Fibroblast of villous mesenchyme (primary cell): ENCODE measurements around the gene FAM78A. TPM values are rescaled to one million over a fixed set of nuclear protein-coding genes. Genes with fewer than 3 reads are reported as not detected.
A peak's percentile ranks its signal among the peaks of the same experiment; 100 is the strongest.
"Not testable (repeated sequence)": the region's sequence is repeated elsewhere in the genome, so short reads cannot be mapped to it uniquely, and the experiment has no call there.

ENCODE experiments used
- DNase-seq: peaks from one replicate; pipeline ENCODE4 v3.0.0-alpha.2; 2010; ENCODE audit warnings: low read depth
- H3K4me3 ChIP-seq: 2 replicates; pipeline ENCODE4 v1.5.1; 2011; ENCODE audit warnings: low read depth, mild to moderate bottlenecking, low read length
- total RNA-seq: library from RNA; depleted of rRNA; stranded (reverse); fragments of >200 nt; gene quantifications from 2 replicates; pipeline ENCODE4 v1.2.3, GENCODE V29; 2012
- TF ChIP-seq, protein P1 (sequence below): IDR thresholded peaks from 2 replicates; pipeline ENCODE4 v1.5.1; 2012; ENCODE audit warnings: low read depth, mild to moderate bottlenecking, low read length; ENCODE audit not compliant: insufficient read depth

FAM78A gene
- total RNA-seq, 1 donor: 0.43 TPM

DNA sequence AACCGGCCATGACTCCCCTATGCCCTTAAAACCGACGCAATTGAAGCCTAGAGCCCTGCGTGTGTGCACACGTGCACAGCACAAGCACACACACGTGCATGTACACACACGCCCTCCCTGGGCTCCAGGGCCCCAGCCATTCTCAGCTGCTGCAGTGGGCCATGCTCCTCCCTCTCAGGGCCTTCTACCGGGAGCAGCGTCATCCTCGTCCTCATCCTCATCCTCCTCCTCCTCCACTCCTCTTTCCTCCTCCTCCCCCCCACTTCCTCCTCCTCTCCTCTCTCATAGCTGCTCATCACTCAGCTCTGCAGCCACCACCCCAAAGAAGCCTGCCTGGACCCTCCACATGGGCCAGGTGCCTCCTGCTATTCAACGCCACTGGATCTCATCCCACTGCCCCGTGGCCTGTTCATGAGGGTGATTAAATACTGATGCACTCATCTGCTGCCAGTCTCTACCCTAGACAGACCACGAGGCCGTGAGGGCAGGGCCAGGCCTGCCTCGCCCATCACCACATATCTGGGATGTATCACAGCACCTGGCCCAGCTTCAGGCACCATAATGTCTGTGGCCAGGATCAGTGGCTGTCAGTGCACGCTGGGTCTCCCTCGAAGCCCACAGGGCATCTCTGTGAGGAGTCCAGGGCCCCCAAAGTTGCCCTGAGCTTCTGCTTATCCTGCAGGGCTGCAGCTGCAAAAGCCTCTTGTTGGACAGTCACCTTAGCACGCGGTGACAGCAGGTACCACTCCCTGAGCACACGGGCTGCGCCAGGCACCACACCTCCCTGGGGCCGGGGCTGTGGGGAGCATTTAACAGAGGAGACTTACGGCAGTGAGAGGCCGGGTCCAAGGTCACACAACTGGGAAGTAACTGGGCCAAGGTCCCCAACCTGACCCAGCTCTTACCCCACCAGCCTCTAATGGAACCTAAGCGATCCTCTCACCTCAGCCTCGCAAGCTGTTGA lies 9.8 kb downstream of the FAM78A start:
- TF ChIP-seq, protein P1, sequence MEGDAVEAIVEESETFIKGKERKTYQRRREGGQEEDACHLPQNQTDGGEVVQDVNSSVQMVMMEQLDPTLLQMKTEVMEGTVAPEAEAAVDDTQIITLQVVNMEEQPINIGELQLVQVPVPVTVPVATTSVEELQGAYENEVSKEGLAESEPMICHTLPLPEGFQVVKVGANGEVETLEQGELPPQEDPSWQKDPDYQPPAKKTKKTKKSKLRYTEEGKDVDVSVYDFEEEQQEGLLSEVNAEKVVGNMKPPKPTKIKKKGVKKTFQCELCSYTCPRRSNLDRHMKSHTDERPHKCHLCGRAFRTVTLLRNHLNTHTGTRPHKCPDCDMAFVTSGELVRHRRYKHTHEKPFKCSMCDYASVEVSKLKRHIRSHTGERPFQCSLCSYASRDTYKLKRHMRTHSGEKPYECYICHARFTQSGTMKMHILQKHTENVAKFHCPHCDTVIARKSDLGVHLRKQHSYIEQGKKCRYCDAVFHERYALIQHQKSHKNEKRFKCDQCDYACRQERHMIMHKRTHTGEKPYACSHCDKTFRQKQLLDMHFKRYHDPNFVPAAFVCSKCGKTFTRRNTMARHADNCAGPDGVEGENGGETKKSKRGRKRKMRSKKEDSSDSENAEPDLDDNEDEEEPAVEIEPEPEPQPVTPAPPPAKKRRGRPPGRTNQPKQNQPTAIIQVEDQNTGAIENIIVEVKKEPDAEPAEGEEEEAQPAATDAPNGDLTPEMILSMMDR: no peak
- peak; percentile 13 for DNase-seq
- H3K4me3 ChIP-seq: no peak overlapping the region

DNA sequence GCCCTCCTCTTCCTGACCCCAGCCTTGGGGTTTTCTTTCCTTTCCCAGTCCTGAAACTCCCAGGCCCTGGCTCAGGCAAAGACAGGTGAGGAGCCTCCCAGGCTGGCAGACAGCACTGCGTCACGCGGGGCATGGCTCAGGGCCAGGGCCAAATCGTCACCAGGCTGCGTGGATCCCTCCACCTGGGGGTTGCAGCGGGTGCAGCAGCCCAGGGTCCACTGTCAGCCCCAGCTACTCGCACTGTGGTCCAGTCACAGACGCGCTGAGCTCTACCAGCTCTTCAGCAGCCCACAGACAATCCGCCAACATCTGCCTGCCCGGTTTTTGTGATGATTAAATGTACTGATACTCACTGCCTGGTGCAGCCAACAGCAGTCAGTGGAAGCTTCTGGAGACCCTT lies 12.1 kb downstream of the FAM78A start:
- no peak for DNase-seq
- H3K4me3 ChIP-seq: no peak overlapping the region
- TF ChIP-seq, protein P1: no peak

DNA sequence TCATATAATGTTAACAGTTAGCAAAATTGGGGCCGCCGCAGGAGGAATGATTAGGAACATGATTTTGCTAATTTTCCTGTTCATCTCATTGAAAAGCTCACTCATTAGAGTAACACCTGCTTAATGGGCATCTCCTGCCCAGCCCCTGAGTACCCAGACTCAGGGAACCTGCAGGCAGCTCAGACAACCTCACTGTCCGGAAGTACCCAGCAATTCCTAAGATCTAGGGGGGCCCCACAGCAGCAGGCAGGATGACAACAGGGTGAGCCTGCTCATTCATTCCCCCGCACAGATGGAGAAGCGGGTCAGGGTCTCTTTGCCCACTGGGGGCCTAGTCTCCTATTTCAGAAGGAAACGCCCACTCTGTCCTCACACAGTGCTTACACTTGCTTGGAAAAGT lies 12.6 kb downstream of the FAM78A start:
- no peak overlapping the region for H3K4me3 ChIP-seq
- TF ChIP-seq, protein P1: no peak
- no peak for DNase-seq

DNA sequence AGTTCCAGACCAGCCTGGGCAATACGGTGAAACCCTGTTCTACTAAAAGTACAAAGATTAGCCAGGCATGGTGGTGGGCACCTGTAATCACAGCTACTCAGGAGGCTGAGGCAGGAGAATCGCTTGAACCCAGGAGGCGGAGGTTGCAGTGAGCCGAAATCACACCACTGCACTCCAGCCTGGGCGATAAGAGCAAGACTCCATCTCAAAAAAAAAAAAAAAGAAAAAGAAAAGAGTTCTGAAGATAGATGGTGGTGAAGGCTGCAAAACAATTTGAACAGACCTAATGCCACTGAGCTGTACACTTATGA lies 13.3 kb downstream of the FAM78A start:
- DNase-seq, H3K4me3 ChIP-seq: not testable (repeated sequence)

DNA sequence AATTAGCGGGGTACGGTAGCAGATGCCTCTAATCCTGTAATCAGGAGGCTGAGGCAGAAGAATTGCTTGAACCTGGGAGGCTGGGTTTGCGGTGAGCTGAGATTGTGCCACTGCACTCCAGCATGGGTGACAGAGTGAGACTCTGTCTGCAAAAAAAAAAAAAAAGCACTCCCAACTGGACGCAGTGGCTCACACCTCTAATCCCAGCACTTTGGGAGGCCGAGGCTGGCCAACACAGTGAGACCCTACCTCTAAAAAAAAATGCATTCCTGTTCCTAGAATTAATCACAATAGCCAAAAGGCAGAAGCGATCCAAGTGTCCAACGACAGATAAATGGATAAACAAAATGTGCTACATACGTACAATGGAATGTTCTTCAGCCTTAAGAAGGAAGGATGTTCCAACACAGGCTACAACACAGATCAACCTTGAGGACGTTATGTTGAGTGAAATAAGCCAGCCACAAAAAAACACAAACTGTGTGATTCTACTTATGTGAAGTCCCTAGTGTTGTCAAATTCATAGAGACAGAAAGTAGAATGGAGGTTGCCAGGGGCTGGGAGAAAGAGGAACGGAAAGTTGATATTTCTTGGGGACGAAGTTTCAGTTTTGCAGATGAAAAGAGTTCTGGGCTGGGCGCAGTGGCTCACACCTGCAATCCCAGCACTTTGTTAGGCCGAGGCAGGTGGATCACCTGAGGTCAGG lies 13.8 kb downstream of the FAM78A start:
- H3K4me3 ChIP-seq: no peak overlapping the region
- DNase-seq: peak; percentile 10
- TF ChIP-seq, protein P1: no peak

DNA sequence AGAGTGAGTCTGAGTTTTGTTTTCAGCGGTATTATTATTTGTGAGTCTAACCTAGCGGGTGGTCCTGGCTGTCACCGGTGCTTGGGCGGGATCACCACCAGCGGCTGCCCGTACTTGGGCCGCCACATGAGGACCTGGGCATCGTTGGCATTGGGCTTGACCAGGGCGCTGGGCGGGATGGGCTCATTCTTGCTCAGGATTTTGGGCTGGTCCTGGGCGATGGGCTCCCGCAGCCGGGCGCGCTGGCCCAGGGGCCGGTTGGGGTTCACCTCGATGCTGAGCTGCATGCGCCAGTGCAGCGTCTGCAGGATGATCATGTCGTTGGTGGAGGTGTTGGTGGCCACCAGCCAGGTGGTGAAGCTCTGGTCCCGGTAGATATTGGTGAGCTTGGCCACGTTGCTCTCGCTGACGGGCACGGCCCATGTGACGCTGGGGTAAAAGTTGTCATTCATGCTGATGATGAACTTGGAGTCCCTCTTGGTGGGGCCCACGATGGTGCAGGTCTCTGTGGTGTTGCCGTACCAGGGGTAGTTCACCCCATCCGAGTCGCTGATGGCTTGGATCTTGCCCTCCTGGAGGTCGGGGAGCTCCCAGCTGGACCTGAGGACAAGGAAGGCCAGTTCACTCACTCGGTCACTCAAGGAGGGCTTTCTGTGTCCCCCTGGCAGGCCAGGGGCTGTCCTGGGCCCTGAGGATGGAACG lies 15.4 kb downstream of the FAM78A start:
- TF ChIP-seq, protein P1: no peak
- DNase-seq: no peak
- H3K4me3 ChIP-seq: no peak overlapping the region
